H1 (cell line): ENCODE measurements around the gene PLEKHM3. TPM values are rescaled to one million over a fixed set of nuclear protein-coding genes. Genes with fewer than 3 reads are reported as not detected.

ENCODE experiments used
- CTCF ChIA-PET: fragments of 300-600 bp; sonication (Branson Sonifier 250); formaldehyde crosslinking; loops from one replicate; lab custom pipeline; 2021; ENCODE audit not compliant: partially characterized antibody; lab: Charles Lee
- POLR2A ChIA-PET: fragments of 300-600 bp; sonication (Branson Sonifier 250); formaldehyde crosslinking; loops from one replicate; lab custom pipeline; 2021; ENCODE audit warnings: inconsistent platforms; ENCODE audit not compliant: partially characterized antibody; lab: Charles Lee
- DNase-seq, 2 experiments: peaks; one replicate each; pipeline versions ENCODE4 v3.0.0 to v3.0.0-alpha.2; 2010 to 2022; ENCODE audit warnings: low spot score in 2 of 2, low read depth in 1 of 2, mixed read lengths in 1 of 2
- FAIRE-seq: peaks from 2 replicates; lab custom pipeline; 2011; peaks lifted over from hg19 to GRCh38; lab: Jason Lieb, UNC
- H2AFZ ChIP-seq: 2 replicates; pipeline ENCODE4 v1.8.1; 2012; ENCODE audit warnings: low read length, inconsistent platforms
- H2AK5ac ChIP-seq: 2 replicates; pipeline ENCODE4 v1.6.1; 2013; ENCODE audit warnings: low read depth, low read length
- H2BK120ac ChIP-seq: replicated peaks from 2 replicates; pipeline ENCODE3; 2013; ENCODE audit warnings: low read depth, low read length, inconsistent platforms
- H2BK12ac ChIP-seq: 2 replicates; pipeline ENCODE4 v1.6.1; 2013; ENCODE audit warnings: low read depth, low read length
- H2BK15ac ChIP-seq: 2 replicates; pipeline ENCODE4 v1.6.1; 2013; ENCODE audit warnings: low read length
- H2BK20ac ChIP-seq: 2 replicates; pipeline ENCODE4 v1.6.1; 2013; ENCODE audit warnings: low read length
- H2BK5ac ChIP-seq: 2 replicates; pipeline ENCODE4 v1.6.1; 2013; ENCODE audit warnings: low read depth, low read length
- H3K14ac ChIP-seq: 2 replicates; pipeline ENCODE4 v1.6.1; 2013; ENCODE audit warnings: inconsistent platforms; ENCODE audit not compliant: insufficient read length
- H3K18ac ChIP-seq: 2 replicates; pipeline ENCODE4 v1.6.1; 2013; ENCODE audit warnings: low read length; ENCODE audit errors: extremely low read depth
- H3K23ac ChIP-seq: 2 replicates; pipeline ENCODE4 v1.6.1; 2013; ENCODE audit warnings: inconsistent platforms; ENCODE audit not compliant: insufficient read length
- H3K23me2 ChIP-seq: 2 replicates; pipeline ENCODE4 v1.6.1; 2013; ENCODE audit warnings: low read depth, low read length
- H3K27ac ChIP-seq: 2 replicates; pipeline ENCODE4 v1.6.1; 2011; ENCODE audit warnings: low read depth, low read length, inconsistent platforms
- H3K27me3 ChIP-seq, 4 experiments: replicated peaks in 1 of 4; 1 replicate in 1 of 4; 2 replicates in 3 of 4; pipeline versions ENCODE4 v1.6.1 to v1.8.1; 2011 to 2013; ENCODE audit warnings: low read length in 3 of 4, mild to moderate bottlenecking in 3 of 4, inconsistent platforms in 2 of 4, mixed read lengths in 2 of 4, moderate library complexity in 1 of 4; ENCODE audit not compliant: control insufficient read depth in 3 of 4, insufficient read depth in 3 of 4; ENCODE audit errors: extremely low read depth in 1 of 4
- H3K36me3 ChIP-seq, 4 experiments: 2 replicates each; pipeline versions ENCODE4 v1.6.1 to v1.8.1; 2011 to 2013; ENCODE audit warnings: mild to moderate bottlenecking in 4 of 4, low read length in 3 of 4, moderate library complexity in 2 of 4, control low read depth in 1 of 4, inconsistent platforms in 1 of 4; ENCODE audit not compliant: insufficient read depth in 4 of 4, control insufficient read depth in 2 of 4
- H3K4ac ChIP-seq: replicated peaks from 2 replicates; pipeline ENCODE3; 2013; ENCODE audit warnings: low read length, low read depth, mixed read lengths, inconsistent platforms; ENCODE audit not compliant: insufficient read length
- H3K4me1 ChIP-seq, 4 experiments: replicated peaks in 1 of 4; 1 replicate in 1 of 4; 2 replicates in 3 of 4; pipeline versions ENCODE4 v1.6.1 to v1.8.1; 2011 to 2013; ENCODE audit warnings: low read length in 3 of 4, inconsistent platforms in 2 of 4, mixed read lengths in 1 of 4; ENCODE audit not compliant: insufficient read depth in 4 of 4, control insufficient read depth in 3 of 4
- H3K4me2 ChIP-seq, 2 experiments: 2 replicates each; pipeline versions ENCODE4 v1.6.1 to v1.8.1; 2011 to 2013; ENCODE audit warnings: low read depth in 2 of 2, low read length in 2 of 2, control low read depth in 1 of 2, inconsistent platforms in 1 of 2, mild to moderate bottlenecking in 1 of 2; ENCODE audit not compliant: insufficient read depth in 1 of 2
- H3K4me3 ChIP-seq, 4 experiments: fragments of 200-600, 300-600 bp in 1 of 4; sonication (generic), shearing (Covaris generic), sonication (Bioruptor Twin) in 1 of 4; 2 replicates each; pipeline versions ENCODE4 v1.5.1 to v1.8.1; 2011 to 2016; ENCODE audit warnings: low read length in 4 of 4, low read depth in 3 of 4, control low read depth in 2 of 4, inconsistent platforms in 2 of 4, mild to moderate bottlenecking in 2 of 4, mixed read lengths in 1 of 4, moderate library complexity in 1 of 4; ENCODE audit not compliant: insufficient read depth in 2 of 4; ENCODE audit errors: extremely low read depth in 1 of 4
- H3K56ac ChIP-seq: replicated peaks from 2 replicates; pipeline ENCODE3; 2013; ENCODE audit warnings: low read depth, mild to moderate bottlenecking, mixed read lengths, low read length, inconsistent platforms; ENCODE audit not compliant: insufficient read length
- H3K79me1 ChIP-seq: 2 replicates; pipeline ENCODE4 v1.6.1; 2013; ENCODE audit warnings: low read depth, low read length, control low read depth
- H3K79me2 ChIP-seq, 2 experiments: 2 replicates each; pipeline versions ENCODE4 v1.6.1 to v1.8.1; 2012 to 2013; ENCODE audit warnings: low read length in 2 of 2, mild to moderate bottlenecking in 2 of 2, inconsistent platforms in 1 of 2; ENCODE audit not compliant: insufficient read depth in 2 of 2, control insufficient read depth in 1 of 2
- H3K9ac ChIP-seq, 4 experiments: replicated peaks in 1 of 4; 1 replicate in 1 of 4; 2 replicates in 3 of 4; pipeline versions ENCODE4 v1.6.1 to v1.8.1; 2011 to 2013; ENCODE audit warnings: low read depth in 3 of 4, low read length in 3 of 4, control low read depth in 2 of 4, mild to moderate bottlenecking in 2 of 4, moderate library complexity in 2 of 4, inconsistent platforms in 1 of 4; ENCODE audit errors: extremely low read depth in 1 of 4
- H3K9me3 ChIP-seq, 2 experiments: 2 replicates each; pipeline versions ENCODE4 v1.6.1 to v1.8.1; 2012 to 2013; ENCODE audit warnings: mild to moderate bottlenecking in 2 of 2, moderate library complexity in 2 of 2, control low read depth in 1 of 2, inconsistent platforms in 1 of 2, low read depth in 1 of 2, low read length in 1 of 2, mixed read lengths in 1 of 2; ENCODE audit not compliant: insufficient read depth in 2 of 2
- H4K20me1 ChIP-seq, 2 experiments: replicated peaks in 1 of 2; 2 replicates each; pipeline versions ENCODE3 to v1.8.1; 2011 to 2013; ENCODE audit warnings: inconsistent platforms in 2 of 2, low read length in 2 of 2, mild to moderate bottlenecking in 1 of 2; ENCODE audit not compliant: insufficient read depth in 2 of 2, control insufficient read depth in 1 of 2
- H4K5ac ChIP-seq: 2 replicates; pipeline ENCODE4 v1.6.1; 2013; ENCODE audit warnings: low read length, low read depth, mixed read lengths, inconsistent platforms; ENCODE audit not compliant: insufficient read length
- H4K8ac ChIP-seq: 2 replicates; pipeline ENCODE4 v1.8.0; 2013; ENCODE audit warnings: mild to moderate bottlenecking, moderate library complexity, low read length, inconsistent platforms; ENCODE audit not compliant: insufficient read depth; ENCODE audit errors: extremely low read depth
- H4K91ac ChIP-seq: replicated peaks from 2 replicates; pipeline ENCODE3; 2013; ENCODE audit warnings: low read length, mixed read lengths, inconsistent platforms; ENCODE audit not compliant: insufficient read length
- SIX5 ChIP-seq: IDR thresholded peaks from 2 replicates; pipeline ENCODE4 v1.6.1; 2011; ENCODE audit warnings: mild to moderate bottlenecking, low read depth, low read length
- WGBS, 2 experiments: shearing (Covaris generic) in 1 of 2; methylation state at CpG; one replicate each; pipeline versions ENCODE4 v1.1.6 to v1.1.7; 2013 to 2015; ENCODE audit warnings: low lambda C conversion rate in 2 of 2, mixed read lengths in 2 of 2, inconsistent platforms in 1 of 2, low coverage in 1 of 2, missing lambda C conversion rate in 1 of 2; ENCODE audit not compliant: insufficient replicate concordance in 2 of 2, insufficient coverage in 1 of 2, insufficient read length in 1 of 2; ENCODE audit errors: extremely low coverage in 1 of 2, missing lambda C conversion rate in 1 of 2; 5-methylcytosine and 5-hydroxymethylcytosine counted together
- polyA plus RNA-seq, 7 experiments: library from polyadenylated mRNA; depleted of rRNA in 3 of 7; stranded (reverse) in 5 of 7; unstranded in 2 of 7; fragments of >200 nt in 5 of 7; fragments of 200-250 nt in 2 of 7; gene quantifications; 1 replicate in 5 of 7; 2 replicates in 1 of 7; 4 replicates in 1 of 7; pipeline versions ENCODE4 v1.2.1 to v1.2.3, GENCODE V29; 2011 to 2013; ENCODE audit warnings: missing spikeins in 2 of 7, mixed read lengths in 2 of 7
- total RNA-seq: library from RNA; stranded (reverse); fragmentation: NEBNext Ultra II Directional; extraction: Animal tissue kit (Norgen Biotek cat#: 25700); gene quantifications from 2 replicates; pipeline ENCODE4 v1.2.1, GENCODE V29; 2021

Gene PLEKHM3
- total and polyA plus RNA-seq, 2 of the 8 experiments (the other 6 are each of a cell fraction or from before 2014, with no cell fraction given): 2.3 to 5.8 TPM

DNA sequence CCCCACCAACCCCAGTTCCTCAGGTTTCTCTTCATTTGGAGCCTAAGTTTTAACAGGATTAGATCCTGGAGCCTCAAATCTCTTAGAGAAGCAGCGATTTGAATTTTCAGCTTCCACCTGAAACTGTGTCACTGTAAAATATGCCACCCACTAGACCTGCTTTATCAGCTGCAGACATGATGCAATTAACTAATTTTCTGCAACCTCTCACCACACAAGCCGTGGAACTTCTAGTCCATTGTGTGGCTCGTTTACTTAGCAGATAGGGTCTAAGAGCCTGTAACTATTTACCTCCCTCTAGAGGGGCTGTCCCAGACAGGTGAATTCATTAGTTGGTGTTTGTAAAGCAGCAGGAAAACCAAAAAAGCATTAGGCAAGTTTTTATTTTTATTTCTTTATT, 224.1 kb downstream of the PLEKHM3 start:
- H3K4me1 ChIP-seq: peaks cover 8 to 15% (median 11%) of the 10 kb centered on the region in 4 experiments; a peak in 6 of 7 replicates
- no peak overlapping the region for H3K27ac ChIP-seq
- no peak overlapping the region for H4K8ac ChIP-seq
- no peak overlapping the region for H3K23ac ChIP-seq
- ChIA-PET CTCF (interaction anchor here (0.8 to 1.0 kb wide), 5 partner anchors 10 to 95 kb away, joined by 3 to 4 read pairs (median 3); no protein-coding TSS in a partner anchor), POLR2A (interaction anchor here (0.9 kb wide), 1 partner anchor 10 kb away, joined by 3 read pairs; no protein-coding TSS in a partner anchor)
- no peak overlapping the region for H2AK5ac ChIP-seq
- H3K79me1 ChIP-seq: no peaks in the 10 kb centered on the region
- H3K23me2 ChIP-seq: no peaks in the 10 kb centered on the region
- no peak overlapping the region for H4K5ac ChIP-seq
- no peak overlapping the region for H3K56ac ChIP-seq
- H2BK20ac ChIP-seq: peak overlapping the region; percentile 90; the same call in 1 of the 2 replicates
- no peak for DNase-seq
- no peak overlapping the region for H2BK15ac ChIP-seq
- no peaks in the 10 kb centered on the region for H3K9me3 ChIP-seq
- H2BK5ac ChIP-seq: peak overlapping the region; percentile 61; the same call in 1 of the 2 replicates
- no peak for FAIRE-seq
- no peak overlapping the region for H3K4ac ChIP-seq
- no peaks in the 10 kb centered on the region for H3K79me2 ChIP-seq
- no peak overlapping the region for H4K91ac ChIP-seq
- peak overlapping the region; percentile 44; the same call in 1 of the 2 replicates for H2BK12ac ChIP-seq
- H3K4me2 ChIP-seq: peak overlapping the region in 1 of 2 experiments; percentile 54; a peak in 3 of 4 replicates
- H3K18ac ChIP-seq: no peak overlapping the region
- no peak overlapping the region for H2BK120ac ChIP-seq
- no peaks in the 10 kb centered on the region for H4K20me1 ChIP-seq
- no peaks in the 10 kb centered on the region for H3K27me3 ChIP-seq
- no peak overlapping the region for H3K14ac ChIP-seq
- 69% methylated on average over 3 of the region's 3 CpGs; no CpG with 5 or more reads in 1 of the 2 experiments for WGBS, 2 experiments
- no peaks in the 10 kb centered on the region for H3K36me3 ChIP-seq
- no peak overlapping the region; a peak in 1 of 7 replicates for H3K9ac ChIP-seq
- no peak overlapping the region for H3K4me3 ChIP-seq
- peak overlapping the region; percentile 80; the same call in 1 of the 2 replicates for H2AFZ ChIP-seq
- no peak for TF ChIP-seq SIX5
